GM23338 (cell line): ENCODE measurements around the gene AIF1L.

Experiments used
- CREB1 ChIP-seq: fragments of 250-450 bp; sonication (Bioruptor Pico); IDR thresholded peaks from 2 replicates; pipeline ENCODE4 v1.5.0; 2020; ENCODE audit warnings: low read depth, mild to moderate bottlenecking, moderate library complexity
- CTCF ChIP-seq, 2 experiments: fragments of 200-600 bp in 1 of 2; sonication (generic) in 1 of 2; conservative IDR thresholded peaks; 2 replicates each; pipeline versions ENCODE4 v1.5.1 to v1.6.1; 2016 to 2017; ENCODE audit warnings: antibody characterized with exemption in 2 of 2, low read depth in 2 of 2, mild to moderate bottlenecking in 2 of 2, moderate library complexity in 1 of 2
- EZH2 ChIP-seq: fragments of 200-600 bp; sonication (generic); IDR thresholded peaks from one replicate; pipeline ENCODE4 v1.8.0; 2017; ENCODE audit warnings: antibody characterized with exemption, mild to moderate bottlenecking, low read depth; ENCODE audit not compliant: unreplicated experiment
- EZH2phosphoT487 ChIP-seq: fragments of 200-600 bp; sonication (generic); IDR thresholded peaks from one replicate; pipeline ENCODE4 v1.8.1; 2018; ENCODE audit warnings: antibody characterized with exemption; ENCODE audit not compliant: unreplicated experiment
- JUNB ChIP-seq: IDR thresholded peaks from one replicate; pipeline ENCODE4 v1.6.1; 2016; ENCODE audit warnings: antibody characterized with exemption; ENCODE audit not compliant: unreplicated experiment
- NANOG ChIP-seq: IDR thresholded peaks from 2 replicates; pipeline ENCODE4 v1.6.1; 2016; ENCODE audit warnings: antibody characterized with exemption, borderline replicate concordance
- POLR2AphosphoS5 ChIP-seq: IDR thresholded peaks from 2 replicates; pipeline ENCODE4 v1.6.1; 2016; ENCODE audit warnings: antibody characterized with exemption, low read depth
- REST ChIP-seq: IDR thresholded peaks from one replicate; pipeline ENCODE4 v1.6.1; 2018; ENCODE audit warnings: antibody characterized with exemption; ENCODE audit not compliant: unreplicated experiment
- ZNF114 ChIP-seq: fragments of 250-450 bp; sonication (Bioruptor Pico); IDR thresholded peaks from 2 replicates; pipeline ENCODE4 v1.5.0; 2020; ENCODE audit warnings: mild to moderate bottlenecking, moderate library complexity
- ZNF331 ChIP-seq: fragments of 250-450 bp; sonication (Bioruptor Pico); IDR thresholded peaks from 2 replicates; pipeline ENCODE4 v1.5.0; 2020; ENCODE audit warnings: low read depth, mild to moderate bottlenecking, moderate library complexity
- ZNF462 ChIP-seq: fragments of 250-450 bp; sonication (Bioruptor Pico); IDR thresholded peaks from 2 replicates; pipeline ENCODE4 v1.5.0; 2020; ENCODE audit warnings: mild to moderate bottlenecking, moderate library complexity

GRCh38 chr9:131072871-131073237, 23.5 kb upstream of the AIF1L start:
- TF ChIP-seq CTCF (conservative IDR thresholded peaks at IDR 0.05; ENCODE audit: low read depth in 2 of 2), result no peak
- TF ChIP-seq EZH2phosphoT487, result no peak
- no peak for TF ChIP-seq REST
- TF ChIP-seq POLR2AphosphoS5, result no peak
- TF ChIP-seq EZH2, result no peak
- no peak for TF ChIP-seq CREB1 (CRISPR knock-in tag)
- no peak for TF ChIP-seq ZNF331
- no peak for TF ChIP-seq NANOG
- no peak for TF ChIP-seq JUNB
- no peak for TF ChIP-seq ZNF462 (CRISPR knock-in tag)
- TF ChIP-seq ZNF114, result no peak
